SJSA1 (cell line): ENCODE data around the gene COL19A1. TPM values are rescaled to one million over a fixed set of nuclear protein-coding genes. Genes with fewer than 3 reads are reported as not detected.

Experiments
- DNase-seq, 2 experiments: peaks; one replicate each; pipeline ENCODE4 v3.0.0-alpha.2; 2015 to 2020; ENCODE audit warnings: low spot score in 2 of 2, low read depth in 1 of 2
- H3K27ac ChIP-seq: fragments of 250-450 bp; sonication (Bioruptor Pico); 2 replicates; pipeline ENCODE4 v1.5.1; 2020; ENCODE audit warnings: mild to moderate bottlenecking, moderate library complexity
- H3K27me3 ChIP-seq: fragments of 250-450 bp; sonication (Bioruptor Pico); replicated peaks from 2 replicates; pipeline ENCODE4 v1.5.1; 2020; ENCODE audit warnings: mild to moderate bottlenecking, moderate library complexity
- H3K36me3 ChIP-seq: fragments of 250-450 bp; sonication (Bioruptor Pico); 2 replicates; pipeline ENCODE4 v1.5.1; 2020; ENCODE audit warnings: mild to moderate bottlenecking
- H3K4me1 ChIP-seq: fragments of 250-450 bp; sonication (Bioruptor Pico); replicated peaks from 2 replicates; pipeline ENCODE4 v1.6.1; 2021; ENCODE audit warnings: mild to moderate bottlenecking
- H3K4me3 ChIP-seq: fragments of 250-450 bp; sonication (Bioruptor Pico); 2 replicates; pipeline ENCODE4 v1.5.1; 2020; ENCODE audit warnings: mild to moderate bottlenecking
- H3K9me3 ChIP-seq: fragments of 250-450 bp; sonication (Bioruptor Pico); replicated peaks from 2 replicates; pipeline ENCODE4 v1.5.1; 2020; ENCODE audit warnings: mild to moderate bottlenecking
- total RNA-seq: library from RNA; depleted of rRNA; stranded (reverse); fragments of >200 nt; shearing (Covaris generic); gene quantifications from 2 replicates; pipeline ENCODE4 v1.2.3, GENCODE V29; 2014

Gene COL19A1
- total RNA-seq, 1 experiment from 2014 or later, result not detected

DNA sequence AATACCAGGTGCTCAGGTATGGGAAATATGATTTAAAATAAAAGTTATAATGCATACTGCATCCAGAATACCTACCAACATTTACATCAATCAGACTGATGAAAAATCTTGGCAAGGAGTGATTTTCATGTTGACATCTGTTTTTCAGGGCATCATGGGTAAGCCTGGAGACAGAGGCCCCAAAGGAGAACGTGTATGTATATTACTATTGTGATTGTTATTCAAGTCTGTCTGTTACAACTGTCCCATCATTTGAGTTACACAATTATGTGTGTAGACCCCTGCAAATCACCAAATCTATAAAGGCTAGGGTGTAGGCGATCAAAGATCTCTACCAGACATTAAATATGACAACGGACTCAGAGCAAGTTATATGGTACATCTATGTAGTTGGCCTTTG lies 318.4 kb downstream of the COL19A1 start:
- Histone ChIP-seq H3K4me1 (no peaks in the 10 kb centered on the region), H3K36me3 (no peaks in the 10 kb centered on the region), H3K4me3 (no peak overlapping the region), H3K27ac (no peak overlapping the region), H3K27me3 (no peaks in the 10 kb centered on the region; the same call in 1 of the 2 replicates), H3K9me3 (no peaks in the 10 kb centered on the region)
- no peak for DNase-seq

DNA sequence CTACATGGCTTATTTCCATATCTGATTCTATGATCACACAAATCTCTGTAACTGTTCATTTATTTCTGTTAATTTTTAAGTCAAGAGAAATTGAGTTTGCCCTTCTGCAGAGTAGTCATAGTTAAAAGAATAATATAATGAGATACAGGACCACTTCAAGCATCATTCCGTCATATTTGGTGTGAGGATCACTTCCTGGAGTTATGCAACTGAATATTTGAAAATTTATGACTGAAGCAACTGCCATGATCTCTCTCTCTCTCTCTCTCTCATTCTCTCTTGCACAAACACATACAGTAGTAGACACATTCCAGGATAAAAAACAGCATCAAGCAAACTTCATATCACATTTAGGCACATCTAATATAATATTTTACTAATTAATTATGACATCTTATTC lies 320.1 kb downstream of the COL19A1 start:
- H3K36me3 ChIP-seq, result no peaks in the 10 kb centered on the region

DNA sequence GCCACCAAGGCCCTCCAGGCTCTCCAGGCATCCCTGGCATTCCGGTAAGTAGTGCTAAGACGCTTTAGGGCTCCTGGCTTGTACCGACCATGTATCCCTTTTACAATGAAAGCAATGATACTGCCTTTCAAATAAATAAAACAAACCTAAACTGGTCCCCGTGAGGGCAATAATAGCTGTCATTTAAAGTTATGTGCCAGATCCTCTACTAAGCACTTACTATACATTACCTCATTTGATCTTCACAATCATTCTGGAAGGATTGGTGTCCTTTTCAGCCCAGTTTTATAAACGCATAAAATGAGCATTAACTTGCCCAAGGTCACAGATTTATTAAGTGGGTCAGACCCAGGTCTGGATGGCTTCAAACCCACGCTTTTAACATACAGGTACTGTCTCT lies 321.8 kb downstream of the COL19A1 start:
- no peaks in the 10 kb centered on the region; the same call in 1 of the 2 replicates for H3K27me3 ChIP-seq
- no peaks in the 10 kb centered on the region for H3K36me3 ChIP-seq
- no peaks in the 10 kb centered on the region for H3K9me3 ChIP-seq
- H3K4me3 ChIP-seq, result no peak overlapping the region
- H3K27ac ChIP-seq, result no peak overlapping the region
- no peaks in the 10 kb centered on the region for H3K4me1 ChIP-seq
- no peak for DNase-seq

More for the DNA sequence above, 320.1 kb downstream of the COL19A1 start:
- no peak for DNase-seq
- Histone ChIP-seq H3K4me1 (no peaks in the 10 kb centered on the region), H3K4me3 (no peak overlapping the region), H3K27ac (no peak overlapping the region), H3K27me3 (no peaks in the 10 kb centered on the region; the same call in 1 of the 2 replicates), H3K9me3 (no peaks in the 10 kb centered on the region)

DNA sequence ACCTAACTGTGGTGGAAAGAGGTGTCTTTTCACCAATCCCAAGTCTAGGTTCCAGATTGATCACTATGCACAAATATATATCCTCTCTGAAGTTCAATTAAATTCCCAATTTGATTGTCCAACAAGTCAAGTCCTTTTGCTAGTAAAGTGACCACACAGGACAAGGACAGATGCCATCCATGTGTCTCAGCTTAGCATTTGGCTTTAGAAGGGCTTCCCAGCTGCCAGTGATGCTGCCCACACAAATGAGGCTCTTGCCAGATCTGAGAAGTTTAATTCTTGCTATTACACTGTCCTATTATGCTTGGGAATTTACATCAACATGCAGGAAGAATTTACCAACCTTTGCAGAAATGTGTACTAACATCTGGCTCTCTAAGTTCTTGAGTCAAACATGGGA lies 328.1 kb downstream of the COL19A1 start:
- H3K27ac ChIP-seq, result no peak overlapping the region
- H3K4me1 ChIP-seq, result no peaks in the 10 kb centered on the region
- no peaks in the 10 kb centered on the region for H3K36me3 ChIP-seq
- DNase-seq, result no peak
- no peaks in the 10 kb centered on the region for H3K9me3 ChIP-seq
- H3K27me3 ChIP-seq, result no peaks in the 10 kb centered on the region
- H3K4me3 ChIP-seq, result no peak overlapping the region

DNA sequence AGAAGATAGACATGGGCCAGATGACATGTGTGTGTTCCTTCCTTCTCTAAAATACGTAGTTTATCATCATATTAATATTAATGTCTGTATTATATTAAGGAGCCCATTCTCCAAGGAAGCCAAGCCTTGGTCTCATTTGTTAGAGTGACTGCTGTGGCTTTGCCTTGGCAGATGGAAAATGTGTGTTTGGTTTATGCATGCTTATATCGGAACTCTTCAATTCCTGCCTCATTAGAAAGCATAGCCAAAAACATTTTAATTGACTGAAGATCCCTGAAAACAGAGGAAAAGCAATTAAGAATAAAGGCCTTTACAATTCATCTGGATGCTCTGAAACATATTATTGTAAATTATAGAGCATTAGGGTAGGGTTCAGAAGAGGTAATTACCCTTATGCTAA lies 330.2 kb downstream of the COL19A1 start:
- Histone ChIP-seq H3K36me3 (no peaks in the 10 kb centered on the region), H3K4me1 (no peaks in the 10 kb centered on the region), H3K9me3 (no peaks in the 10 kb centered on the region), H3K4me3 (no peak overlapping the region), H3K27me3 (no peaks in the 10 kb centered on the region), H3K27ac (no peak overlapping the region)
- DNase-seq, result no peak

DNA sequence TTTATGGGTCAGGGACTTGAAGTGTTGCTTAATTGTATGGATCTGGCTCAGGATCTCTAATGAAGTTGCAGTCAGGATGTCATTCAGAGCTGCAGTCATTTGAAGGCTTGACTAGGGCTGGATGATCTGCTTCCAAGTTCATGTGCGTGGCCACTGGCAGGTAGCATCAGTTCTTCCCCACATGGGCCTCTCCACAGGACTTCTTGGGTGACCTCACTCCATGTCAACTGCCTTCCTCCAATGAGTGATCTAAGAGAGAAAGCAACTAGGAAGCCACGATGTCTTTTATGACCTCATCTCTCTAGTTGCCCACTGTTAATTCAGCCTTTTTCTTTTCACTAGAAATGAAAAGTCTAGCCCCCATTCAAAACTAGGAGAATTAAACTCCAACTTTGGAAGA lies 332.4 kb downstream of the COL19A1 start:
- Histone ChIP-seq H3K27me3 (no peaks in the 10 kb centered on the region), H3K4me3 (no peak overlapping the region), H3K9me3 (no peaks in the 10 kb centered on the region), H3K36me3 (no peaks in the 10 kb centered on the region), H3K4me1 (no peaks in the 10 kb centered on the region), H3K27ac (no peak overlapping the region)
- no peak for DNase-seq

DNA sequence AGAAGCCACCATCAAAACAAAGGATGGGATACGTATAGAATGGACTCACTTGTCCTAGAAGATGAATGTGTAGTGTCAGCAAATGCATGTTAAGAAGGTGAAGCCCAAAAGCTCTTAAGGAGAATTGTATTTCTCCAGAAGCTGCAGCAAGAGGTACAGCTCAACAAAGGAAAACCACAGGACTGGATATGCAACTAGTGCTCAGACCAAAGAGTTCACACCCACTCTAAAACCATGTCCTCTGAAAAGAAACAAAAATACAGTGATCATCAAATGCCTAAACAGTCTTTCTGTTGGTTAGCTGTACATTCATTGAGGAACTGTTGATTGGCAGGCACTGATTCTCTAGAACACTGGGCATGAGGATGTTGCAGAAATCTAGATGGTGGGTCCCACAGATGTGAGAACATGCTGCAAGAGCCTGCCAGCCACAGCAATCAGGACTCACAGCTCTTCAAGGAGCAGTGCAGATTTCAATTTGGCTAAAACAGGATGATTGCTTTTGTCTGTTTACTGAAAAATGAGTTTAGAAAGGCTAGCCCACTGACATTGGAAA lies 342.0 kb downstream of the COL19A1 start:
- Histone ChIP-seq H3K4me3 (no peak overlapping the region), H3K27ac (no peak overlapping the region), H3K9me3 (no peaks in the 10 kb centered on the region), H3K36me3 (no peaks in the 10 kb centered on the region), H3K27me3 (peaks cover 3% of the 10 kb centered on the region; the same call in 1 of the 2 replicates), H3K4me1 (no peaks in the 10 kb centered on the region)
- no peak for DNase-seq

DNA sequence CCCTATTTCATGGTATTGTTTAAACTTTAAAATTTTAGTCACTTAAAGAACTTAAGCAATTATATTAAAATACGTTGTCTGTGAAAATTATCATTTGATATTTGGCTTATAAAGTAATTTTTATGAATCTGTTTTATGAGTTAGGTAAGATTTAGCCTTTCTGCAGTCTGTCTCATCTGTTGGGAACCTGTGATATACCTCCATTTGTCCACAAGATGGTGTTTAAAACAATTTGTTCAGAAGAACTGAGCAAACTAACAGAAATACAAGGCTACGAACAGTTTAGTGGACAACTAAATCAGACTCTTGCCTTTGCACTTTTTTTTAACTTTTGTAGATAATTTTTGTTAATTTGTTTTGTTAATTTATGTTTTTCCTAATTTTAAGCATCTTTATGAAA lies 344.1 kb downstream of the COL19A1 start:
- DNase-seq, result no peak
- H3K27ac ChIP-seq, result no peak overlapping the region
- H3K36me3 ChIP-seq, result no peaks in the 10 kb centered on the region
- H3K4me1 ChIP-seq, result no peaks in the 10 kb centered on the region
- no peak overlapping the region for H3K4me3 ChIP-seq
- H3K9me3 ChIP-seq, result no peaks in the 10 kb centered on the region
- H3K27me3 ChIP-seq, result peaks cover 3% of the 10 kb centered on the region; the same call in 1 of the 2 replicates

DNA sequence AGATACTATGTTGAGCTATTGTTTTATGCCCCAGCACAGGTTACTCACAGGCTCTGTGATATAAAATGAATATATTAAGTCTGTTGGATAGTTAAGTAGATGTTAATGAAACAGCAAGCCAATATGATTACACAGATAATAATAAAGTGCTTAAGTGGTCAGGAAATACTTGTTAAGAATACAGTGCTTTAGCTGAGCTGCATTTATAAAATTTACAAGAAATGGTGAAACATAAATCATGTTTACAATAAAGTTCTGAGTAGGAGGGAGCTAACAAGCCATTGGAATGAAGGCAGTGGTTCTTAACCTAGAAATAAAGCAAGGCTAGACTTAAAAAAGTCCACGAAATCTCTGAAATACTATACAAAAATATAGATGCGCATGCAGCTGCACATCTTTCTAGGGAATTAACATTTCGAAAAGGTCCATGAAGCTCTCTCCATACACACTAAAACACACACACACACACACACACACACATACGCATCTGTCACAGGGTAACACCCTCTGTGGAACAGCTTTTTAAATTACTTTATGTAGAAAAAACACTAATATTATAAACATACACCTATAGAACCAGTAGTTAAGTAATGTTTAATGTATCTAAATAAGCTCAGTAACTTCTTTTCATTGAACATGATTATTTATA lies 349.2 kb downstream of the COL19A1 start:
- Histone ChIP-seq H3K27ac (no peak overlapping the region), H3K9me3 (no peaks in the 10 kb centered on the region), H3K36me3 (no peaks in the 10 kb centered on the region), H3K27me3 (0 out of 2 replicates have a peak, but pooled peaks cover 3% of the 10 kb centered on the region), H3K4me1 (no peaks in the 10 kb centered on the region), H3K4me3 (no peak overlapping the region)
- DNase-seq, result no peak

DNA sequence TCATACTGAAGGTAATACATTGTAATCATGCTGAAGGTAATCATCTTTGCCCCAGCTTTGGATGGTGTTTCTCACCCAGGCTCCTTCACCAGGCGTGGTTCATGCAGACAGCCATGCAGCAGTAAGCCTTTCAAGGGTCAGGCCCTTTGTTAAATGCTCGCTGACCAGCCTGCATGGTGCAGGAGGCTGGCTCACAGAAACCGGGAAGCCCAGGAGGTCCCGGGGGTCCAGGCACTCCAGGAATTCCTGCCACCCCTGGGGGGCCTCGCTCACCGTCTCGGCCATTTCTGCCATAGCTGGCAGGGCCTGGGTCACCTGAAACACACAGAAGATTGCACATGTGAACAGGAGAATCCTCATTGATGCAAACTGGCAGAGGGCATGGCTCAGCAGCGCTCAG lies 350.4 kb downstream of the COL19A1 start:
- Histone ChIP-seq H3K27ac (no peak overlapping the region), H3K4me1 (no peaks in the 10 kb centered on the region), H3K9me3 (no peaks in the 10 kb centered on the region), H3K4me3 (no peak overlapping the region), H3K27me3 (0 out of 2 replicates have a peak, but pooled peaks cover under 1% of the 10 kb centered on the region), H3K36me3 (no peaks in the 10 kb centered on the region)
- DNase-seq, result no peak

DNA sequence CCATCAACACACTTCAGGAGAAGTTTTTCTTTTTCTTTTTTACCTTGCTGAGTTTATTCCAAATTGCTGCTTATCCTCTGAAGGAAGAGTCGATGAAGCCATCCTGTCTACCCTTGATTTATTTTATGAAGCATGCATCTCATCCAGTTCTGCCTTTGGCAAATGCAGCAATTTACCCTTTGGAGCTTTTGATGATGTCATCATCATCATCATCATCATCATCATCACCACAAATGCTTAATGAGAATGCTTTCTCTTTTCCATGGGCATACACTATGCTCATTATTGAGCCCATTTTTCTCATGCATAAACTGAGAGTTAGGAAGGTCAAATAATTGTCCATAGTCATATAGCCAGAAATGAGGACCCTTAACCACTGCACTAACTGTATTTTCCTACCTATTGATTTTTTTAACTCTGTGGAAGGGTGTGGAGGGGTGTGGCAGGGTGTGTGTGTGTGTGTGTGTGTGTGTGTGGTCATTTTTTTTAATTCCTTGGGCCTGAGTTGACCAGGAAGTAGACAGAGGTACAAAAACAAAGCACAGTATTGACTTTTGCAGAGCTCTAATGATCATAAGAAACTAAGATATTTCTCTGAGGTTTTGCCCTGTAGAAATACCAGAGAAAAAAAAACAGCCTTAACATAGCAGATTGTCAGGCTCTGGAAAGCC lies 353.7 kb downstream of the COL19A1 start:
- no peak for DNase-seq
- Histone ChIP-seq H3K27me3 (no peaks in the 10 kb centered on the region), H3K36me3 (no peaks in the 10 kb centered on the region)

DNA sequence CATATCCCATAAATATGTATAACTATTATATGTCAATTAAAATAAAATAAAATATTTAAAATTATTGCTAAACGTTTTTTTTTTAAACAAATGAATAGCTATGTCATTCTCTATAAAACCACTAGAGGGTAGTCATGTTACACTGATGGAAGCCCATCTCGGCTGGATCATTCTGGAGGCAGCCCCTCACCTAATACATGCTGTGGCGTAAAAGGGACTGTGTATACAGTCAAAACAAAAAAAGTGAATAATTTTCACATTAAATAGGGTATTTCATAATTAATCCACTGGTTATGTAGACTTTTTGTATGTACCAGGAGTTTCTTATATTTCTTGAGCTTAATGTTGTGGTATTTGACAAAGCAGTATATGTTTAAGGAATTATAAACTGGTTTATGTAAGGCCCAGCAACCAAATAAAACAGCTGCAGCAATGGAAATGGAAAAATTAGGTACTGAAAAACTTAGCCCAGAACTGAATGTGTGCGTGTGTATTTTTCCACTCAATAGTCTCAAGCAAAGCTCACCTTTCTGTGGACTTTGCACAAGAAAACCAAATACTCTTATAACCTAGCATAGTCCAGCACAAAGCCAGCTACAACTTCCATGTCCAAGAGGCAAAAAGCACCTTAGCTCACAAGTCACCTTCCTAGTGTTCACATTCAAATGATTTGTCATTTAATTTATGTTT lies 354.8 kb downstream of the COL19A1 start:
- no peaks in the 10 kb centered on the region for H3K27me3 ChIP-seq
- H3K36me3 ChIP-seq, result no peaks in the 10 kb centered on the region
- no peak overlapping the region for H3K4me3 ChIP-seq
- no peak overlapping the region for H3K27ac ChIP-seq
- H3K9me3 ChIP-seq, result no peaks in the 10 kb centered on the region
- no peaks in the 10 kb centered on the region for H3K4me1 ChIP-seq
- DNase-seq, result no peak

More for the DNA sequence above, 353.7 kb downstream of the COL19A1 start:
- Histone ChIP-seq H3K4me1 (no peaks in the 10 kb centered on the region), H3K27ac (no peak overlapping the region), H3K9me3 (no peaks in the 10 kb centered on the region), H3K4me3 (no peak overlapping the region)

DNA sequence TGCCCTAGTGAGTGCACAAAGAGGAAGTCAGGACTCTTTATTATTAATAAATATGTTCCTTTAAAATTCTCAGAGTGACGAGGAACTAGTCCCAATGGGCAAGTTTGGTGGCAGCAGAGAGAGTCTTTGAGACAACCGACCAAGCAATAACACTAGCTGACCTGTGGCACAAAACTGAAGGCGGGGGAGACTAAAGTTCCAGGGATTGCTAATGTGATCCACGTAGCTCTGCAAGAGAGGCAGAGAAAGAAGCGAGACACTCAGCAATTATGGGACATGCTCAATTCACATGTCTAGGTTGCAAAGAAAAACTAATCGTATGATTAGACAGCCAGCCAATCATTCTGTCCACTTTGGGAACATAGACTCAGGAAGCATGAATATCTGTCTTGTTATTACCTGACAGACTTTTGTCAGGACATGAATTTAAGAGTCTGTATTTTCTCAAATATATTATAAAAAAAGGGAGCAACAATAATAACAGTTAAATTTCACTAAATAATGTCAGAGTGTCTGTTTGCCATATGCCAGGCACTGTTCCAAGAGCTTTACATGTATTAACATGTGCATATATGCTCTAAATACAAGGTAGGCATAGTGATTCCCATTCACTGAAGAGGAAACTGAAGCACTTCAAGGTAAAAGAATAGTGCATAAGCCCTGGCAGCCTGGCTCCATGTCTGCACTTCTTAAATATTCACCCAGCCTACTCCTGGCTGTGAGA lies 355.5 kb downstream of the COL19A1 start:
- H3K9me3 ChIP-seq, result no peaks in the 10 kb centered on the region
- H3K36me3 ChIP-seq, result no peaks in the 10 kb centered on the region
- no peaks in the 10 kb centered on the region for H3K4me1 ChIP-seq
- no peaks in the 10 kb centered on the region for H3K27me3 ChIP-seq
- H3K27ac ChIP-seq, result no peak overlapping the region
- DNase-seq, result no peak
- H3K4me3 ChIP-seq, result no peak overlapping the region
